SW 1271 (cell line): ENCODE data around the gene FOXM1.

Experiments used
- DNase-seq, 2 experiments: peaks; one replicate each; lab custom pipeline; 2025; lab: John Stamatoyannopoulos, UW

Gene FOXM1

DNA sequence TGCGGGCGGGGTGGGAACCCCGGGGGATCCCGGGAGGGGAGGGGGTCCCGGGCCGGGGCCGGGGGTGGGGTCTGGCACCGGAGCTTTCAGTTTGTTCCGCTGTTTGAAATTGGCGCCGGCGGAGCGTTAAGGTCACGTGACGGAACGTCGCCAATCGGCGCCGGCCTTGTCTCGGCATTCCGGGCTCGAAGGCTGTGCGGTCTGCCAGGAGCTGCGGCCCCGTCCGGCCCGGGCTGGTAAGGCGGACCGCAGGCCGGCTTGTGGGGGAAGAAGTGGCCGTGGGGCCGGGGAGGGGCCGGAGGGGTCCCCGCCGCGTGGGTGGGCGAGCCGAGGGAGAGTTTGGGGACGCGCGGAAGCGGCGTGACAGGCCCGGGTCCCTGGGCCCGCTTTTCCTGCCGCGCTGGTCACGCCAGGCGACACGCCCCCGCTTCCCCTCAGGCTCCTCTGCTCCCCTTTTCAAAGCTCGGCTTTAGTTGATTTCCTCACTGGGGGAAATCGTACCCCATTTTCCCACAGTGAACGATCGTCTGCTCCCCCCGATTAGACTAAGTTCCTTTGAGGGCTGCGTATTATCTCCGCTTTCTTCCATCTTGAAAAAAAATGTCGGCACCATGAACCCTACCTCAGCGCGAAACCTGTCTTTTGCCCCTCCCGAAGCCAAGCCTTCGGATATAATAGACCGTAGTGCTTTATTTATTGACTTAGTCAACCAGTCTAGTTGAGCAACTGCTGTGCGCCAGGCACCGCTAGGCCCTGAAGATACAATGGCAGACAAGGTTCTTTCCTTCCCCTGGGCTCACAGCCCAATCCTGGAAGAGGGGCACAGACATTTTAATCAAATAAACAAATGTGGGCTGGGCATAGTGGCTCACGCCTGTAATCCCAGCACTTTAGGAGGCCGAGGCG, at the start of gene FOXM1, which contains the start of gene RHNO1:
Gene FOXM1 (minus strand): TSS at position 128 of the 906 bp plus-strand sequence. CDS start 2,696 bp downstream, outside the sequence.
Gene RHNO1 (plus strand): TSS at position 177 of the 906 bp plus-strand sequence. CDS start 8,144 bp downstream, outside the sequence.
- DNase-seq = peak; percentile 43 to 84

GRCh38 chr12:2925322-2925995, 48.5 kb upstream of the FOXM1 start:
- no peak for DNase-seq

DNA sequence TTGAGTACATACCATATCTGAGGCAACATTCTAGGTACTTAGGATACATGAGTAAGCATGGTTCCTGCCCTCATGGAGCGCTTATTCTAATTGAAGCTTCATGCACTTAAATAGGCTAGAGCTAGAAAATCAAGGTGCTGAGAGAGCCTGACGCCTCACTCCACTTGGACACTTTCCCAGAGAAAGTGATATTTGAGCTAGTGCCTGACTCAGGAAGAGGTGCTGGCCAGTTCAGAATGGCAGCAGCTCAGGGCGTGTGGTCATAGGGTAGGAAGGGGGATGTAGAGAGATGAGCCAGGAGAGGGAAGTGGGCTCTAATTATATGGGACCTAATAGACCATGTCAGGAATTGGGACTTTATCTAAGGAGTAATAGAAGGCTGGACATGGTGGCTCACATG, 47.0 kb upstream of the FOXM1 start:
- DNase-seq = no peak

- DNase-seq = no peak
Observed at GRCh38 chr12:2923057-2923456, 46.1 kb upstream of the FOXM1 start.

DNA sequence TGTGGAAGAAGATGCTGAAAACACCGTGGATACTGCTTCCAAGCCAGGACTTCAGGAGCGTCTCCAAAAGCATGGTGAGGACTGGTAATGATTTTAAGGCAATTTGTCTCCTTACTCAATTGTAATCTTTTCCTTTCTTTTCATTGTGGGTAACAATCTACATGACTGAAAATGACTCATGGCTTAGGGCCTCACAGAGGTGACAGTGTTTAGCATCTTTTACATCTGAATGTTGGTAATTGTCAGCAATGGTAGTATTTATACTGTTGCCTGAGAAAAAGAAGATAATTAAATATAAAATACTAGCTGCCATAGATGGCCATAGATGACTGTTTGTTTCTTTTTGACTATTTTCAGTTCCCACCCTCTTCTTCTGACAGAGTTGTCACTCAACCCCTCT, 45.4 kb upstream of the FOXM1 start:
- DNase-seq = no peak

DNA sequence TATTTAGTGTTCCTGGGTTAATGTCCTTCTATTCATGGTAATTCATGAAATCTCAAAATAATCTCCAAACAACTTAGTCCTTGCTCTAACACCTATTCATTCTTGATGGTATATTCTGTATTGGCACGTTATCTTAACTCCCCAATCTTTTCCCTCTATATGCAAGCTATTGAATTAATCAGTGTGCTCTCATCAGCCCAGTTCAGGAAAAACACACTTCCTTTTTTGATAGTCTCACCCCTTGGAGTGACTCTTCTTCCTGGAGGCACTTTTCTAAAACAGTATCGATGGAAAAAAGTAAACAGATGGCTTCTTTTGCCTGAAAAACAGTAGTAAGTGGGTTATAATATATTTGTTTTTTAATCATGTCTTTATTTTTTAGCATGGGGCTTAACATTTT, 42.3 kb upstream of the FOXM1 start:
- DNase-seq = no peak

GRCh38 chr12:2912216-2912575, 35.2 kb upstream of the FOXM1 start:
- no peak for DNase-seq

GRCh38 chr12:2904260-2904659, 27.3 kb upstream of the FOXM1 start:
- no peak for DNase-seq

DNA sequence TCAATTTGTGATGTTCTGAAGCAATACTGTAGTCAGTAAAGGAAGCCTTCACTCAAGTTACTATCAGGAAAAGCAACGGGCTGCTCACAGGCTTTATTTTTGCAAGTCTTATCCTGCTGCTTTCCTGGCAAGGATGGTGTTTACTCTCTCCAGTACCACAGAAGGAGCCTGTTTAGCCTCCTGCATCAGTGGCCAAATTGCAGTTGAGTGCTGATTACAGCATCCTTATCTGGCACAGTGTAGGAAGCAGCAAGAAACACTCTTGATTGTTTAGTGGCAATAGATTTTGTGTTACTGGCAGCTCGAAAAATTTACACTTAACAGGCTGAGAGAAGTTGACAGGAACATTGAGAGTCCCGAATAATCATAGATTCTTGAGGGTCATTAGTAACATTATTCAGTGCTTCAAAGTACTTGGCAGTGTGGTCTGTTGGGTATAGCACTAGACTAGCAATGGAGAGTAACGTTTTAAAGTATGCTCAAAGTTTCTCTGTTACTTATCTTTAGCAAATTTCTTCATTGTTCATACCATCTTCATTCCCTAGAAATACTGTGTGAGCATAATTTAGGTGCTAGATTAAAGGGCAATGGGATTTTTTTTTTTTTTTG, 25.4 kb upstream of the FOXM1 start:
- no peak for DNase-seq

DNA sequence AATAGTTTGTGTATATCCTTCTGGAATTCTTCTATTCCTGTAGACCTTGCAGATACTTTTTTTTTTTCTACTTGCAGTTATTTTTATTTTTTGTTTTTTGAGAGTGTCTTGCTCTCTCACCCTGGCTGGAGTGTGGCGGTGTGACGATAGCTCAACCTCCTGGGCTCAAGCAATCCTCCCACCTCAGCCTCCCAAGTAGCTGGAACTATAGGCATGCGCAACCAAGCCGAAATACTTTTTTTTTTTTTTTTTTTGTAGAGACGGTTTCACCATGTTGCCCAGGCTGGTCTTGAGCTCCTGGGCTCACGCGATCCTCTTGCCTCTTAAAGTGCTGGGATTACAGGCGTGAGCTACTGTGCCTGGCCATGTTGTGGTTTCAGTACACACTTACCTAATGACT, 23.7 kb upstream of the FOXM1 start:
- no peak for DNase-seq

- no peak for DNase-seq
Observed at GRCh38 chr12:2897418-2897817, 20.4 kb upstream of the FOXM1 start.

- no peak for DNase-seq
Observed at GRCh38 chr12:2895511-2895910, 18.5 kb upstream of the FOXM1 start.

- no peak for DNase-seq
Observed at GRCh38 chr12:2895051-2895451, 18.1 kb upstream of the FOXM1 start.

- DNase-seq = peak in 1 of 2 experiments; percentile 26
Observed at GRCh38 chr12:2893007-2893406, 16.0 kb upstream of the FOXM1 start.

- no peak for DNase-seq
Observed at GRCh38 chr12:2892246-2892645, 15.3 kb upstream of the FOXM1 start.

DNA sequence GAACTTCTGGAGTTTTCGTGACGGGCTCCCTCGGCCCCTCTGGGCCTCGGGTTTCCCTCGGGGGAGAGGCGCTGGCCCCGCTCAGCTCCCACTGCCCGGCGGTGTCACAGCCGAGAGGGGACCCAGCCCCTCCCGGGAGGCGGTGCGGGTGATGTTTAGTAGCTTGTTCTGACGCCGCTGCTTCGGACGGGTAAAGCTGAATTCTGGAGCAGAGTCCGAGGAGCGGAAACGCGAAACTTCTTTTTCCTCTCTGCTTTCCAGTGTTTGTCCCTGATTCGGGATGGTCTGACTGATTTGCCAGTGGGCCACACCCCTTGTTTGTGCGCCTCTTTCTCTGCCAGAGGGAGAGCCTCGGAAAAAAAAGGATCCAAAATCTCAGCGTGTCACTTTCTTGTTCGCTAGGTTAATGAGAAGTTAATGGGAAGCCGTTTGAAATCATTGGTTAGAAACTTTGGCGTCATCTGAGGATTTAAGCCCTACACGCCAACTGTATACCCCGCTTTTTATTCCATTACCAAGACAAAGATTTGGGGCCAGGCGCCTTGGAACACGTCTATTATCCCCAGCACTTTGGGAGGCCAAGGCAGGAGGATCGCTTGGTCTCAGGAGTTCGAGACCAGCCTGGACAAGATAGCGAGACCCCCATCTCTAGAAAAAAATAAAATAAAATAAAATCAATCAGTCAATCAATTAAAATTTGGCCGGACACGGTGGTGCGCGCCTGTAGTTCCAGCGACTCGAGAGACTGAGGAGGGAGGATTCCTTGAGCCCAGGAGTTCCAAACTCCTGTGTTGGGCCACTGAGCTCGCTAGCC, 14.5 kb upstream of the FOXM1 start:
- DNase-seq = peak in 1 of 2 experiments; percentile 63

- peak; percentile 96 to 99 for DNase-seq
Observed at GRCh38 chr12:2890388-2891239, 13.6 kb upstream of the FOXM1 start, which contains the start of gene TULP3. TSS of gene TULP3 (plus strand) at chr12:2890891. CDS start at chr12:2890948, 57 bp downstream.

- peak in 1 of 2 experiments; percentile 51 for DNase-seq
Observed at GRCh38 chr12:2890001-2890387, 13.0 kb upstream of the FOXM1 start.

GRCh38 chr12:2886768-2887450, 9.9 kb upstream of the FOXM1 start:
- no peak for DNase-seq

DNA sequence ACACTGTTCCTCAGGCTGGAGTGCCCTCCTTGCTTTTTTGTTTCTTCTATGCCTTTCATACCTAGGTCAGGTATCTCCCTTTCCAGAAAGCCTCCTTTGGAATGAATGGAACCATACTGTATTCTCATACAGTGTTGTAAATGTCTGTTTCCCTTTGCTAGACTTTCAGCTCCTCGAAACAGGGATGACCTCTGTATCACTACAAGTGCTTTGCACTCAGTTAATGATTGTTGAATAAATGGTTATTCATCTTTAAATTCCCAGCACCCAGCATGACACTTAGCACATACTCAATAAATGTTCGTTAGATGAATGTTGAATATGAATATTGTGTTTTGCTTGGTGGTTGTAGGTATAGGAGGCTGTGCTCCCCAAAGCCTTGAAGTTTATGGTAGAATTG, 7.8 kb upstream of the FOXM1 start:
- DNase-seq = no peak
